MM.1S (cell line): ENCODE measurements around the gene ARL5B.

Experiments used
- DNase-seq: peaks from one replicate; pipeline ENCODE4 v3.0.0-alpha.2; 2015
- H2AFZ ChIP-seq: fragments of 300-600 bp; sonication (generic); 2 replicates; pipeline ENCODE4 v1.6.0; 2016; ENCODE audit warnings: antibody characterized with exemption, low read length
- H3F3A ChIP-seq: fragments of 300-600 bp; sonication (generic); 2 replicates; pipeline ENCODE4 v1.6.1; 2016; ENCODE audit warnings: mild to moderate bottlenecking, antibody characterized with exemption, low read length, moderate library complexity, mixed read lengths; ENCODE audit not compliant: insufficient read depth
- H3K27ac ChIP-seq: fragments of 300-600 bp; sonication (generic); 2 replicates; pipeline ENCODE4 v1.5.1; 2016; ENCODE audit warnings: mild to moderate bottlenecking, low read length
- H3K27me3 ChIP-seq: fragments of 300-600 bp; sonication (generic); replicated peaks from 2 replicates; pipeline ENCODE4 v1.6.0; 2016; ENCODE audit warnings: low read length; ENCODE audit not compliant: insufficient read depth
- H3K36me3 ChIP-seq: fragments of 300-600 bp; sonication (generic); replicated peaks from 2 replicates; pipeline ENCODE4 v1.6.1; 2016; ENCODE audit warnings: mild to moderate bottlenecking, low read length, mixed read lengths; ENCODE audit not compliant: insufficient read depth
- H3K4me1 ChIP-seq: fragments of 300-600 bp; sonication (generic); 2 replicates; pipeline ENCODE4 v1.6.1; 2016; ENCODE audit warnings: low read length, mixed read lengths
- H3K4me2 ChIP-seq: fragments of 300-600 bp; sonication (generic); 2 replicates; pipeline ENCODE4 v1.6.0; 2016; ENCODE audit warnings: low read depth, low read length
- H3K4me3 ChIP-seq: fragments of 300-600 bp; sonication (generic); 2 replicates; pipeline ENCODE4 v1.5.1; 2016; ENCODE audit warnings: low read length, mixed read lengths
- H3K79me2 ChIP-seq: fragments of 300-600 bp; sonication (generic); 2 replicates; pipeline ENCODE4 v1.6.1; 2016; ENCODE audit warnings: mixed run types, low read length, mixed read lengths
- H3K9ac ChIP-seq: fragments of 300-600 bp; sonication (generic); 2 replicates; pipeline ENCODE4 v1.6.1; 2016; ENCODE audit warnings: low read length, mixed read lengths
- H3K9me2 ChIP-seq: fragments of 300-600 bp; sonication (generic); replicated peaks from 2 replicates; pipeline ENCODE4 v1.6.1; 2016; ENCODE audit warnings: mild to moderate bottlenecking, low read length, mixed read lengths; ENCODE audit not compliant: insufficient read depth
- H3K9me3 ChIP-seq: fragments of 300-600 bp; sonication (generic); replicated peaks from 2 replicates; pipeline ENCODE4 v1.6.1; 2016; ENCODE audit warnings: mild to moderate bottlenecking, low read length, mixed read lengths; ENCODE audit not compliant: insufficient read depth
- H4K20me1 ChIP-seq: fragments of 300-600 bp; sonication (generic); 2 replicates; pipeline ENCODE4 v1.6.1; 2016; ENCODE audit warnings: mild to moderate bottlenecking, low read length, moderate library complexity, mixed read lengths; ENCODE audit not compliant: insufficient read depth
- CTCF ChIP-seq: fragments of 300-600 bp; sonication (generic); IDR thresholded peaks from 2 replicates; pipeline ENCODE4 v1.5.1; 2016; ENCODE audit warnings: antibody characterized with exemption, low read length, mixed read lengths
- EZH2 ChIP-seq: fragments of 300-600 bp; sonication (generic); optimal IDR thresholded peaks from 2 replicates; pipeline ENCODE3; 2017; ENCODE audit warnings: low read depth, mild to moderate bottlenecking, antibody characterized with exemption, low read length, mixed read lengths
- EZH2phosphoT487 ChIP-seq: fragments of 300-600 bp; sonication (generic); IDR thresholded peaks from 2 replicates; pipeline ENCODE4 v1.6.1; 2018; ENCODE audit warnings: antibody characterized with exemption, low read length

The ARL5B gene

DNA sequence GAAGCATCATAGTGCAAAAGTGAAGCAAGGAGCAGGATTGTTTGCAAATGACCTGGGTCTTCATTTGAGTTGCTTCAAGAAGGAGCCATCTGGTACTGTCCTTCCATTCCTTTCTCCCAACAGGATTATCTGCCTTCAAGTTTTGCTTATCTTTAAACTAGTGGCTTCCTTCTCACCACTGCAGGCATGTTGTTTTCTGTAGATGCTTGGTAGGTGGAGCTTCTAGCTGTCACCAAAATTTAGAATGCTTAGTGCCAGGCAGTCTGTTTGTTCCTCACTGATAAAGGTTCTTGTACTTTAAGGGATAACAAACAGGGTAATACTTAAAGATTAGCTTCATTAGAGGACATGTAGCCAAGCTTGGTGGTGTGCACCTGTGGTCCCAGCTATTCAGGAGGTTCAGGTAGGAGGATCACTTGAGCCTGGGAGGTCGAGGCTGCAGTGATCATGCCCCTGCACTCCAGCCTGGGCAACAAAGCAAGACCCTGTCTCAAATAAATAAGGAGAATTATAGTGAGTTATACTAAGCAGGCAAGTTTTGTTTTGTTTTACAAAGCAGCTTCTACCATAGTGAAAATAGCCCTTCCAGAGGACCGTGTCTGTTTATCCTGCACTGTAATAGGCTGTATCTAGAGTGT lies 5.7 kb downstream of the ARL5B start:
- Histone ChIP-seq H3K9me2 (no peaks in the 10 kb centered on the region), H2AFZ (no peak overlapping the region), H3K27ac (no peak overlapping the region), H3K4me3 (no peak overlapping the region), H4K20me1 (0 out of 2 replicates have a peak, but pooled peaks cover 6% of the 10 kb centered on the region), H3K27me3 (no peaks in the 10 kb centered on the region), H3K4me1 (peaks cover 10% of the 10 kb centered on the region; the same call in 1 of the 2 replicates), H3K36me3 (no peaks in the 10 kb centered on the region; the same call in 1 of the 2 replicates), H3K4me2 (no peak overlapping the region), H3F3A (peaks cover 3% of the 10 kb centered on the region), H3K9ac (no peak overlapping the region), H3K79me2 (peaks cover 91% of the 10 kb centered on the region), H3K9me3 (no peaks in the 10 kb centered on the region)
- no peak for DNase-seq
- TF ChIP-seq EZH2phosphoT487 (no peak), CTCF (no peak)

GRCh38 chr10:18665815-18666558 lies 6.8 kb downstream of the ARL5B start:
- no peak overlapping the region for H3K4me2 ChIP-seq
- no peak overlapping the region for H3K9ac ChIP-seq
- DNase-seq = no peak
- 0 out of 2 replicates have a peak, but pooled peaks cover 6% of the 10 kb centered on the region for H4K20me1 ChIP-seq
- TF ChIP-seq CTCF (no peak), EZH2phosphoT487 (no peak), EZH2 (no peak)
- no peaks in the 10 kb centered on the region for H3K9me2 ChIP-seq
- H3K9me3 ChIP-seq = no peaks in the 10 kb centered on the region
- no peak overlapping the region for H3K4me3 ChIP-seq
- peaks cover 9% of the 10 kb centered on the region; the same call in 1 of the 2 replicates for H3K4me1 ChIP-seq
- no peaks in the 10 kb centered on the region; the same call in 1 of the 2 replicates for H3K36me3 ChIP-seq
- H3F3A ChIP-seq = no peaks in the 10 kb centered on the region
- H3K79me2 ChIP-seq = peaks cover 89% of the 10 kb centered on the region
- no peaks in the 10 kb centered on the region for H3K27me3 ChIP-seq
- H3K27ac ChIP-seq = no peak overlapping the region
- no peak overlapping the region for H2AFZ ChIP-seq

DNA sequence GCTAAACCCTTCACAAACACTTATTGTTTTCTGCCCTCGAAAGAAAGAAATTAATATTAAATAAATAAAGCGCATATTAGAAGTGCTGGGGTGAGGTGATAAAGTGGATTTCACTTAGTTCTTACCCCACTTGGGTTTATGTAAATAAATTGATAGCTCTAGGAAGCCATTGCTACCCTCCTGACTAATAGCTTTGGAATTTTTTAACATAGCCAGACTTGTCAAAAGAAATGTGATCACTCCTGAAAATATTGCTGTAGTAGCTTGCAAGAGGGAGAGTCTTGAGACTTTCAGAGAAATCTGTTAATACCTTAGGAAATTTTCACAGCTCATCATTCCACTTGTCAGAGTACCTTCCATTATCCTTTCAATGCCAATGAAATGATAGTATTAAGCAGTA lies 7.6 kb downstream of the ARL5B start:
- 0 out of 2 replicates have a peak, but pooled peaks cover 6% of the 10 kb centered on the region for H4K20me1 ChIP-seq
- H2AFZ ChIP-seq = no peak overlapping the region
- H3K4me3 ChIP-seq = no peak overlapping the region
- H3K9ac ChIP-seq = no peak overlapping the region
- H3K9me3 ChIP-seq = no peaks in the 10 kb centered on the region
- DNase-seq = no peak
- 0 out of 2 replicates have a peak, but pooled peaks cover under 1% of the 10 kb centered on the region for H3K4me1 ChIP-seq
- no peaks in the 10 kb centered on the region for H3K9me2 ChIP-seq
- H3K27ac ChIP-seq = no peak overlapping the region
- TF ChIP-seq EZH2 (no peak), CTCF (no peak), EZH2phosphoT487 (no peak)
- no peaks in the 10 kb centered on the region for H3K27me3 ChIP-seq
- H3K36me3 ChIP-seq = no peaks in the 10 kb centered on the region; the same call in 1 of the 2 replicates
- no peak overlapping the region for H3K4me2 ChIP-seq
- H3F3A ChIP-seq = no peaks in the 10 kb centered on the region
- peaks cover 85% of the 10 kb centered on the region for H3K79me2 ChIP-seq
